NB4 (cell line): ENCODE results near the gene GPC1.

ENCODE experiments used
- DNase-seq: peaks from one replicate; pipeline ENCODE4 v3.0.0; 2010; ENCODE audit warnings: low read depth
- H3K4me3 ChIP-seq: one replicate; pipeline ENCODE4 v1.5.1; 2011; ENCODE audit warnings: mild to moderate bottlenecking, low read depth, low read length, moderate library complexity
- CTCF ChIP-seq: IDR thresholded peaks from one replicate; pipeline ENCODE4 v1.5.1; 2012; ENCODE audit warnings: low read depth, low read length
- MAX ChIP-seq: IDR thresholded peaks from 2 replicates; pipeline ENCODE4 v1.6.1; 2011; ENCODE audit warnings: low read depth, low read length
- MYC ChIP-seq: IDR thresholded peaks from 2 replicates; pipeline ENCODE4 v1.6.1; 2011; ENCODE audit warnings: low read depth, low read length
- POLR2A ChIP-seq: IDR thresholded peaks from 2 replicates; pipeline ENCODE4 v1.6.1; 2011; ENCODE audit warnings: mild to moderate bottlenecking; ENCODE audit not compliant: insufficient read length; ENCODE audit errors: extremely low read depth

Gene GPC1

GRCh38 chr2:240508832-240509545, 73.5 kb downstream of the GPC1 start:
- TF ChIP-seq MYC, result no peak
- TF ChIP-seq CTCF, result no peak
- no peak for TF ChIP-seq POLR2A
- no peak for TF ChIP-seq MAX
- DNase-seq, result no peak

GRCh38 chr2:240509667-240510512, 74.4 kb downstream of the GPC1 start:
- no peak overlapping the region for H3K4me3 ChIP-seq
- TF ChIP-seq CTCF (no peak), POLR2A (no peak), MAX (no peak), MYC (no peak)
- no peak for DNase-seq

More at GRCh38 chr2:240508832-240509545, 73.5 kb downstream of the GPC1 start:
- H3K4me3 ChIP-seq, result no peak overlapping the region

- DNase-seq, result no peak
- no peak overlapping the region for H3K4me3 ChIP-seq
- TF ChIP-seq CTCF, result no peak
- no peak for TF ChIP-seq POLR2A
- TF ChIP-seq MYC, result no peak
- no peak for TF ChIP-seq MAX
Observed at GRCh38 chr2:240510513-240511210, 75.2 kb downstream of the GPC1 start.

- DNase-seq, result no peak
- H3K4me3 ChIP-seq, result no peak overlapping the region
- TF ChIP-seq MYC, result no peak
- no peak for TF ChIP-seq POLR2A
- no peak for TF ChIP-seq MAX
- TF ChIP-seq CTCF, result no peak
Observed at GRCh38 chr2:240511351-240512108, 76.1 kb downstream of the GPC1 start.

GRCh38 chr2:240512109-240512485, 76.6 kb downstream of the GPC1 start:
- TF ChIP-seq POLR2A (no peak), CTCF (no peak), MYC (no peak), MAX (no peak)
- no peak overlapping the region for H3K4me3 ChIP-seq

More at GRCh38 chr2:240512109-240512485, 76.6 kb downstream of the GPC1 start:
- no peak for DNase-seq
